Measurements from ENCODE around the gene CCDC197.

Gene CCDC197

GRCh38 chr14:93986955-93987354 lies 10.1 kb upstream of the CCDC197 start:
- no peak overlapping the region for H3K4me3 ChIP-seq (ENCODE audit: low read depth, low read length)
- no peak for TF ChIP-seq CTCF (IDR thresholded peaks at IDR 0.05; ENCODE audit: low read depth, low read length)
- TF ChIP-seq POLR2A (IDR thresholded peaks at IDR 0.05; ENCODE audit: extremely low read depth, insufficient read length): no peak
- TF ChIP-seq MYC (IDR thresholded peaks at IDR 0.05; ENCODE audit: low read depth, low read length): no peak
- TF ChIP-seq MAX (IDR thresholded peaks at IDR 0.05; ENCODE audit: low read depth, low read length): no peak
- no peak for DNase-seq (ENCODE audit: low read depth)

- TF ChIP-seq CTCF (IDR thresholded peaks at IDR 0.05; ENCODE audit: low read depth, low read length): no peak
- TF ChIP-seq MAX (IDR thresholded peaks at IDR 0.05; ENCODE audit: low read depth, low read length): no peak
- TF ChIP-seq MYC (IDR thresholded peaks at IDR 0.05; ENCODE audit: low read depth, low read length): no peak
- TF ChIP-seq POLR2A (IDR thresholded peaks at IDR 0.05; ENCODE audit: extremely low read depth, insufficient read length): no peak
- no peak for DNase-seq (ENCODE audit: low read depth)
- H3K4me3 ChIP-seq (ENCODE audit: low read depth, low read length): no peak overlapping the region
These were observed 9.7 kb upstream of the CCDC197 start for GRCh38 chr14:93987376-93987775.

GRCh38 chr14:93987815-93988476 lies 9.2 kb upstream of the CCDC197 start:
- DNase-seq (ENCODE audit: low read depth): no peak
- TF ChIP-seq CTCF (IDR thresholded peaks at IDR 0.05; ENCODE audit: low read depth, low read length): no peak
- TF ChIP-seq MYC (IDR thresholded peaks at IDR 0.05; ENCODE audit: low read depth, low read length): no peak
- no peak for TF ChIP-seq MAX (IDR thresholded peaks at IDR 0.05; ENCODE audit: low read depth, low read length)
- no peak for TF ChIP-seq POLR2A (IDR thresholded peaks at IDR 0.05; ENCODE audit: extremely low read depth, insufficient read length)
- no peak overlapping the region for H3K4me3 ChIP-seq (ENCODE audit: low read depth, low read length)

GRCh38 chr14:93989939-93990338 lies 7.2 kb upstream of the CCDC197 start:
- TF ChIP-seq CTCF (IDR thresholded peaks at IDR 0.05; ENCODE audit: low read depth, low read length): no peak
- no peak for TF ChIP-seq POLR2A (IDR thresholded peaks at IDR 0.05; ENCODE audit: extremely low read depth, insufficient read length)
- no peak for TF ChIP-seq MAX (IDR thresholded peaks at IDR 0.05; ENCODE audit: low read depth, low read length)
- no peak for TF ChIP-seq MYC (IDR thresholded peaks at IDR 0.05; ENCODE audit: low read depth, low read length)
- no peak overlapping the region for H3K4me3 ChIP-seq (ENCODE audit: low read depth, low read length)
- peak; percentile 30 for DNase-seq (ENCODE audit: low read depth)

GRCh38 chr14:93991212-93991611 lies 5.9 kb upstream of the CCDC197 start:
- no peak for DNase-seq (ENCODE audit: low read depth)
- TF ChIP-seq MAX (IDR thresholded peaks at IDR 0.05; ENCODE audit: low read depth, low read length) (no peak), POLR2A (IDR thresholded peaks at IDR 0.05; ENCODE audit: extremely low read depth, insufficient read length) (no peak), CTCF (IDR thresholded peaks at IDR 0.05; ENCODE audit: low read depth, low read length) (no peak), MYC (IDR thresholded peaks at IDR 0.05; ENCODE audit: low read depth, low read length) (no peak)
- H3K4me3 ChIP-seq (ENCODE audit: low read depth, low read length): no peak overlapping the region
